NCI-H82 treated with DMSO at 0.1 percent for 48 hours (cell line): Measurements from ENCODE around the gene GYS2.

Experiments used
- DNase-seq: peaks from one replicate; lab custom pipeline; 2025; ENCODE audit not compliant: unreplicated experiment; lab: John Stamatoyannopoulos, UW

The GYS2 gene

DNA sequence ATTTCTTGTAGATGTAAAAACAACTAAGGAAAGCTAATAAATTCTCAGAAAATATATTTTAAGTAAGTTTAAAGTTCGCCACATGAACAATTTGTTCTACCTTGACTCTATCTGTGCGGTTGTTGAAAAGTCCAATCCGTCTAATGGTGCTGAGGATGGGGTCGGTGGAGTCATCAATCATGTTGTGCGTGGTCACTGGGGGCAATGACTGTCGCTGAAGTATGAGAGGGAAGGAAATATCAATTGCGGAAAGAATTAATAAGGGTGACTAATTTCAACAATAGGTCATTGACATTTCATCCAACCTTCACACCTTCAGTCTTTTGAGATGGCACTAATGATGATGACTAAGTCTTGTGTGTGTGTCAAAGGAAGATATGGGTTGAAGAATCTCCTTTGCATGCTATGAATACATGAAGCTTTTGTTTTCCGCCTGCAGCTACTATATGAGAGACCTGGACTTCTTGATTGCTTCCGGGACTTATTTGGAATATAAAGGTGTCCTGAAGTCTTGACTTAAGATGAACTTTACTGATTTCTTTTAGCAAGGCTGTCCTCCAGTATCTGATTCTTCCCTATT lies 46.5 kb downstream of the GYS2 start:
- DNase-seq, result no peak

DNA sequence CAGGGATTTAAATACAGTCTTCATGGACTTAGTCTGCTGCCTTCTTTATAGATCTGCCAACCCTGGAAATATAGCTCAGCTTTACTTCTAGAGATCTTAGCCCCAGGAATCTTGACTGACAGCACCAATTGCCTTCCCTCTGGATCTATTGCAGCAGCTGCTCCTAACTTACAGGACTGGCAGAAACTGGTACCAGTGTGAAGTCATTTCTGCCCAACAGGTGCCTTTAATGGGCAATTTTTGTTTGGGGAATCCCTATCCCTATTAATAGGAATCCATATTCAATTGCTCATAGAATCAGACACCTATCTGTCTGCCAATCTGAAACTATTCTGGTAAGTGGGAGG lies 51.3 kb downstream of the GYS2 start:
- no peak for DNase-seq

DNA sequence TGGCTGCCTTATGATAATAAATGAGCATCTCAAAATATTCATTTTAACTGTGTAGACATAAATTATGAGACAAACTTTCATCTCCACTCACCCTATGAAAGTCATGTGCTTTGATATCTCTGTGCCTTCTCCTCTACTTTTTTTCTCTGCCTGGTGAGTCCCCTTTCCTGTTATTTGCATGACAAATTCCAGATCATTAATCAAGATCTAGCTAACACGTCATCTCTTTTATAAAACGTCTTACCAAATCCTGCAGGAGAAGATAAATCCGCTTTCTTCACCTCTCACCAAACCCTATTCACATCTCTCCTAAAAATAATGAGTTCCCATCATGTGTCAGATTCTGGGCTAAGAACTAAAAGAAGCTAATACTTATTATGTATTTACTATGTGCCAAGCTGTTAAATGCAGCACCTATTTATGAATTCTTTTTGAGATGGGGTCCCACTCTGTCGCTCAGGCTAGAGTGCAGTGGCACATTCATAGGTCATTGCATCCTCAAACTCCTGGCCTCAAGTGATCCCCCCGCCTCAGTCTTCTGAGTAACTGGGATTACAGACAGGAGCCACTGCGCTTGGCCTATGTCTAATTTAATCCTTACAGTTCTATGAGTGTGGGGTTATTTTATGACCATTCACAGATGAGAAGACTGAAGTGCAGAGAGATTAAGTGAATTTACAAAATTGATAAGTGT lies 51.9 kb downstream of the GYS2 start:
- DNase-seq, result peak; percentile 23

DNA sequence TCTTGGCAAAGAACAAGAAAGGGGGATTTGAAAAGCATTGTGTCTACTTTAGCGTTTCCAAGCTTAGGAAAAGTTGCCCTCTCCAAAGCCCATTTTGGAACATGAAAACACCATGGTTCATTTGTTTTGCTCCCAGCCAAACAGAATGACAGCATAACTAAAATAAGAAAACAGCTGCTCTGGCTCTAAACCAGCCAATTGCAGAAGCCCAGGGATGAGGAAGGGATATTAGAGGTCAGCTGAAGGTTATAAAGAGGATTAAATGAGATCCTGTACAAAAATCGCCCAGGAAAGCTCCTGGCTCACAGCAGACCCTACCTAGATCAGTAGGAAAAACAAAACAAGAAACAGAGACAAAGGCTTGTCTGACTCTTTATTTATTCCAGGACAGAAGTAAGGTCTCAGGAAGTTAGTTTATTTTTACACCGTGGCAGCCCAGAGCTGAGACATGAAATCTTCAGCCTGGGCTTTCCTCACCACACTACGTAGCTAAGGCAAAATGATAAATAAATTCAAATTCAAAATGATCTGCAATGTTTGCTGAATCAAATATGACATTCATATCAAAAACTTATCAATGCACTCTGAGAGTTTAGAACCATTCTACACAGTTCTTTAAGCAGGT lies 52.7 kb downstream of the GYS2 start:
- peak; percentile 58 for DNase-seq

- no peak for DNase-seq
These were observed 57.2 kb downstream of the GYS2 start for GRCh38 chr12:21547437-21547836.

GRCh38 chr12:21546716-21547115 lies 57.9 kb downstream of the GYS2 start:
- DNase-seq, result no peak

- no peak for DNase-seq
These were observed 59.1 kb downstream of the GYS2 start for GRCh38 chr12:21545557-21545956.

GRCh38 chr12:21543151-21543550 lies 61.5 kb downstream of the GYS2 start:
- DNase-seq, result no peak

DNA sequence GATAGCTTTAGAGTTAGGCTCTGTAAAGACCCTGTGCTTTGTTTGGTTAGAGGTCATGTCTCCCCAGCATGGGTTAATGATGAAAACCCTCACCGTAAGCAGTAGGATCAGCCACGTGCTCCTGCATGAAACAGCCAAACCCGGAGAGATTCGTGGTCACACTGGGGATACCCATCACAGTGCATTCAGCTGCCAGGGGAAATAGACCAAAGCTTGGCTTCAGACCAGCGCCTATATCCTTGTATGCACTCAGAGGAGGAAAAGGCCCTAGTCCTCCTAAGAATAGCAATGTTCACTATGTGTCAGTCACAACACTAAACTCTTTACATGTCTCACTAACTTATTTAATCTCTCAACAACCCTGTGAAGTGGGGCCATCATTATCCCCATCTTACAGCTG lies 62.2 kb downstream of the GYS2 start:
- DNase-seq, result no peak

GRCh38 chr12:21541773-21542172 lies 62.9 kb downstream of the GYS2 start:
- DNase-seq, result no peak

GRCh38 chr12:21539797-21540196 lies 64.8 kb downstream of the GYS2 start:
- no peak for DNase-seq

DNA sequence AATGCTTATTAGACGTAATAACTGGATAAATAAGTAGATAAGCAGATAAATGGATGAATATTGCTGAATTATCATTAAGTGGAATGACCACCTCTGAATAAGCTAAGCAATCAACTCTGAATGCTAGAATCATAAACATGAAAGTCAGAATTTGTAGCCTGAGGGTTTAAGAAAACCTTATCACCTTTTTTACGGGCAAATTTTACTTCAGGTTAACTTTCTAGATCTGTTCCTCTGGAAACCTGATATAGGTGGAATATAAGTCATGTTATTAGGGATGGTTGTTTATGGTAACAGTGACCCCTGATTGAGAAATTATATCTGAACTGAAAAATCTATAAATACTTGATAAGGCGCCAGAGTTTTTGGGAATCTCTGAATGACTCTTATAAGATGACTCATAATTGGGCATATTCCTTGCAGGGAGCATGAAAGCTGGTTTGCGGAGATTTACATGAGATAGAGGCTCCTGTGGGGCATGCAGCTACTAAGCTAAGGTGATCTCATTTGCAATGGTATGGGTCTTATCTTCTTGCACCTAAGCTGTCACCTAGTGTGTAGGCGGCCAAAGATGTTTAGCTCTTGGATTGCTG lies 66.5 kb downstream of the GYS2 start:
- DNase-seq, result no peak

- DNase-seq, result no peak
These were observed 75.2 kb downstream of the GYS2 start for GRCh38 chr12:21529456-21529855.

GRCh38 chr12:21528953-21529352 lies 75.7 kb downstream of the GYS2 start:
- no peak for DNase-seq

DNA sequence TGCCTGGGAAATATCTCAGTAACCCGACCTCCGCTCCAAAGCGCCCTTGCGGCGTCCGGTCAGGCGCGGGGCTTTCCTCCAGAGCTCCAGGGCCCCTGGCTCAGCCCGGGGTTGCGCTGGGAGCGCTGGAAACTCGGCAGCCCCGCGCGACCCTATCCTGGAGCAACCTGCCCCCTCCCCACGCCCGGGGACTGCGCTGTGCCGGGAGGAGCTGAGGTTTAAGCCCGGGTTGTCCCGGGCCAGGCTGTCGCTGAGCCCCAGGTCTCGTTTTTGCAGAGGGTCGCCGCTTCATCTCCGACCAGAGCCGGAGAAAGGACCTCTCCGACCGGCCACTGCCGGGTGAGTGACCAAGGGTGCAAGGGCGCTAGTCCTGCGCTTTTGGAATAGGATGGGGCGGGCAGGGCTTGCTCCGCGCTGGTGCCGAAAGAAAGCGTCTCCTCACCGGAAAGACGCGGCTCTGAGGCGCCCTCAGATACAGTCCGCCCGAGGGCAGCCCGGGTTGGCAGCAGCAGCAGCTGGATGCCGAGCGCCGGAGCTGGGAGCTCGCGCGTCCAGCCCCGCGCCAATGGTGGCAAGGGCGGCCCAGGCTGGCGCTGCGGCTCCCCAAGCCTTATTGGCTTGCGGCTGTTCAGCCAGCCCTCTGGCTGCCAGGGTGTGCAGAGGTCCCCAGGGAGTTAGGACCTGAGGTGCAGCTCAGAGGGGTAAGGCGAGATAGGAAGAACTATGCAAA lies 77.0 kb downstream of the GYS2 start:
- peak; percentile 27 for DNase-seq

- DNase-seq, result no peak
These were observed 77.8 kb downstream of the GYS2 start for GRCh38 chr12:21526721-21527345.

DNA sequence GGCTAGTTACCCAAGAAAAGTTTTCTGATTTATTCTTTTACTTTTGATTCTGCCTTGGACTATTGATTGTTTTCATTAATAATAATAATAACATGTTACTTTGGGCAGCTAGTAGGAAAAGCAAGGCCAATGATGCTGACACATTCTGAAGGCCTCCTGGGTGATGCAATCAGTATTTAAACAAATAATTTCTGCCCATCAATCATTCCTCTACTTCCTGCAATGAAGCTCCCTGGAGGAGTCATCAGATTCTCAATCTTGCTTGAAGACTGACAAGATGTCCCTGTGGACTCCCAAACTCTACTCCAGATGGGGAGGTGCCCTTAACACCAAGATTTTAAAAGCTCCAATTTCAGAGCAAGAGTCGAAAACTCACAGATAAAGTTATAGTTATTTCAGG lies 78.6 kb downstream of the GYS2 start, which contains the start of gene SPX:
Gene SPX, plus strand, starts transcription at position 244 of the 400 bp plus-strand sequence. CDS start 177 bp downstream, outside the sequence.
- no peak for DNase-seq

- no peak for DNase-seq
These were observed 81.5 kb downstream of the GYS2 start for GRCh38 chr12:21523148-21523547.

DNA sequence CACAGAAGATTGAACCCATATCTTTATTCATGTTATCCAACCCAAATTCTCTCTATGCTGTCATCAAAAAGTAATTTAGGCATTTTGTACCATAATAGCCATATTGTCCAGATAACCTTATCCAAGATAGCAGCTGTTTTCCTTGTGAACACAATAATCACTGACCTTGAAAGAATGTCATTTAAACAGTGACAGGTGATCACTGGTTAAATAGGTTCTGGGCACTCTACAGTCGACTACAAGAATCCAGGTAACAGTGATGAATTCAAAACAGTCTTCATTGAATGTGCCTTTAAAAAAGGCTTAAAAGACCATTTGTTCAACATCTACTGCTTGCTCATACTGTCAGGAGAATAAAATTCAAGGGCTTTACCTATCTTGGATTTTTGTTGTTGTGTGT lies 83.1 kb downstream of the GYS2 start:
- DNase-seq, result no peak

DNA sequence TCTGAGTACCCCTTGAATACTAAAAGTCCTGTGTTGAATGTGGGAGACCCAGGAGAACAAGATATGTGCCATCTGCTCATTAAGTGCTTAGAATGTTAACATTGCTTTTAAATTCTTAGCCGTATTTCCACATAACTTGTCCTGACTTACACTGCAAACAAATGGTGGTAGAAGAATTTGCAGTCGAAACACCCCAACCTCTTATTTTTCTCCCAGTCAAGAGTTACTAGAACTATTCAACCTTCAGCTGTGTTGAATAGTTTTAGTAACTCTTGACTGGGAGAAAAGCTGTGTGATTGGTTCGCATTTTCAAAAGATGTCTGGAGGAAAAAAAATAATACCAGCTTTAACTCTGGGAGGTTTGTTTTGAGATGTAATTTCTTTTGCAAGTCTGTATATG lies 86.2 kb downstream of the GYS2 start:
- no peak for DNase-seq

DNA sequence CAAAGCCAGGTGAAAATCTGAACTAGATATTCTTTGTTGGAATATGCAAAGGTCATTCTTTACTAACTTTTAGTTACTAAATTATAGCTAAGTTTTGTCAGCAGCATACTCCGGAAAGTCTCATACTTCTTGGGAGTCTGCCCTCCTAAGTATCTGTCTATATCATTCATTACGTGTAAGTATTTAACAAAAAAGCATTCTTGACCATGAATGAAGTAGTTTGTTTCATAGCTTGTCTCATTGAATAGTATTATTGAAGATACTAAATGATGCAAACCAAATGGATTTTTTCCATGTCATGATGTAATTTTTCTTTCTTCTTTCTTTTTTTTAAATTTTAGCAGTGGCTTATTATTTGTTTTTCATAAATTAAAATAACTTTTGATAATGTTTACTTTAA lies 88.4 kb downstream of the GYS2 start:
- DNase-seq, result no peak
